ENCODE results near the gene ARID1A.

DNA sequence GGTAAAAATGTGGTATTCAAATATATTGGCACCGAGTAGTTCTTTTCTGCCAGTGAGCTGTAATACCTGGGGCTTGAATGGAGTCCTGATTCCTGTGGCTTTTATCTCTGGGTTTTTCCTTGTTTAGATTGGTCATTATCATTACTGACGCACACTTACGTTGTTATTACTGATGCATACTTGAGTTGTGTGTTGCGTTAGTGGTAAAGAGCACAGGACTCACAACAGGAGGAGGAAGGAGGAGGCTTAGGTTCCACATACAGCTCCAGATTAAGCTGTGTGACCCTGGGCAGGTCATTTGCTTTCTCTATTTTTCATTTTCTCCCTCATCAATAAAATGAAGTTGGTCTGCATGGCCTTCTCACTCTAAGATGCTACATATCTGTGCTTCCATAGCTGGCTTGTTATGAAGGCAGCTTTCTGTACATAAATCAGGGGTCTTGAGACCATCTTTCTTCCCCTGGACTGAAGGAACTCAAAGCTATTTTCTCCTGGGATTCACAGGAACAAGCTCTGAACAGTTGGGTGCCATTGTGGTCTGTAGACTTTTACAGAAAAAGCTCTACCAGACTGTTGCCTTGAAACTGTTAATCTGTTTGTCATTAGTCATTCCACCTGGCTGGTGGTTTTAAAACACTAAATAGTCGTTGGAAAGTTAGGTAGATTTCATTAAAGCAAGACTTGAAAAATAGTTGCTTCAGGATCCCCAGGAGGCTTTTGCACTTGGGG, 5.6 kb downstream of the ARID1A start:
- TF ChIP-seq, protein P1, sequence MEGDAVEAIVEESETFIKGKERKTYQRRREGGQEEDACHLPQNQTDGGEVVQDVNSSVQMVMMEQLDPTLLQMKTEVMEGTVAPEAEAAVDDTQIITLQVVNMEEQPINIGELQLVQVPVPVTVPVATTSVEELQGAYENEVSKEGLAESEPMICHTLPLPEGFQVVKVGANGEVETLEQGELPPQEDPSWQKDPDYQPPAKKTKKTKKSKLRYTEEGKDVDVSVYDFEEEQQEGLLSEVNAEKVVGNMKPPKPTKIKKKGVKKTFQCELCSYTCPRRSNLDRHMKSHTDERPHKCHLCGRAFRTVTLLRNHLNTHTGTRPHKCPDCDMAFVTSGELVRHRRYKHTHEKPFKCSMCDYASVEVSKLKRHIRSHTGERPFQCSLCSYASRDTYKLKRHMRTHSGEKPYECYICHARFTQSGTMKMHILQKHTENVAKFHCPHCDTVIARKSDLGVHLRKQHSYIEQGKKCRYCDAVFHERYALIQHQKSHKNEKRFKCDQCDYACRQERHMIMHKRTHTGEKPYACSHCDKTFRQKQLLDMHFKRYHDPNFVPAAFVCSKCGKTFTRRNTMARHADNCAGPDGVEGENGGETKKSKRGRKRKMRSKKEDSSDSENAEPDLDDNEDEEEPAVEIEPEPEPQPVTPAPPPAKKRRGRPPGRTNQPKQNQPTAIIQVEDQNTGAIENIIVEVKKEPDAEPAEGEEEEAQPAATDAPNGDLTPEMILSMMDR (IDR thresholded peaks at IDR 0.05; ENCODE audit: borderline replicate concordance, extremely low read depth, low read length, poor library complexity, severe bottlenecking), result no peak
- no peak for TF ChIP-seq EZH2 (IDR thresholded peaks at IDR 0.05; ENCODE audit: borderline replicate concordance, low read depth, low read length, severe bottlenecking)
